H1 (cell line): ENCODE data around the gene BAZ2B. TPM values are rescaled to one million over a fixed set of nuclear protein-coding genes. Genes with fewer than 3 reads are reported as not detected.

Source experiments
- CTCF ChIA-PET: fragments of 300-600 bp; sonication (Branson Sonifier 250); formaldehyde crosslinking; loops from one replicate; lab custom pipeline; 2021; ENCODE audit not compliant: partially characterized antibody; lab: Charles Lee
- POLR2A ChIA-PET: fragments of 300-600 bp; sonication (Branson Sonifier 250); formaldehyde crosslinking; loops from one replicate; lab custom pipeline; 2021; ENCODE audit warnings: inconsistent platforms; ENCODE audit not compliant: partially characterized antibody; lab: Charles Lee
- DNase-seq, 2 experiments: peaks; one replicate each; pipeline versions ENCODE4 v3.0.0 to v3.0.0-alpha.2; 2010 to 2022; ENCODE audit warnings: low spot score in 2 of 2, low read depth in 1 of 2, mixed read lengths in 1 of 2
- FAIRE-seq: peaks from 2 replicates; lab custom pipeline; 2011; peaks lifted over from hg19 to GRCh38; lab: Jason Lieb, UNC
- H2AFZ ChIP-seq: 2 replicates; pipeline ENCODE4 v1.8.1; 2012; ENCODE audit warnings: low read length, inconsistent platforms
- H2AK5ac ChIP-seq: 2 replicates; pipeline ENCODE4 v1.6.1; 2013; ENCODE audit warnings: low read depth, low read length
- H2BK120ac ChIP-seq: replicated peaks from 2 replicates; pipeline ENCODE3; 2013; ENCODE audit warnings: low read depth, low read length, inconsistent platforms
- H2BK12ac ChIP-seq: 2 replicates; pipeline ENCODE4 v1.6.1; 2013; ENCODE audit warnings: low read depth, low read length
- H2BK15ac ChIP-seq: 2 replicates; pipeline ENCODE4 v1.6.1; 2013; ENCODE audit warnings: low read length
- H2BK20ac ChIP-seq: 2 replicates; pipeline ENCODE4 v1.6.1; 2013; ENCODE audit warnings: low read length
- H2BK5ac ChIP-seq: 2 replicates; pipeline ENCODE4 v1.6.1; 2013; ENCODE audit warnings: low read depth, low read length
- H3K14ac ChIP-seq: 2 replicates; pipeline ENCODE4 v1.6.1; 2013; ENCODE audit warnings: inconsistent platforms; ENCODE audit not compliant: insufficient read length
- H3K18ac ChIP-seq: 2 replicates; pipeline ENCODE4 v1.6.1; 2013; ENCODE audit warnings: low read length; ENCODE audit errors: extremely low read depth
- H3K23ac ChIP-seq: 2 replicates; pipeline ENCODE4 v1.6.1; 2013; ENCODE audit warnings: inconsistent platforms; ENCODE audit not compliant: insufficient read length
- H3K23me2 ChIP-seq: 2 replicates; pipeline ENCODE4 v1.6.1; 2013; ENCODE audit warnings: low read depth, low read length
- H3K27ac ChIP-seq: 2 replicates; pipeline ENCODE4 v1.6.1; 2011; ENCODE audit warnings: low read depth, low read length, inconsistent platforms
- H3K27me3 ChIP-seq, 4 experiments: replicated peaks in 1 of 4; 1 replicate in 1 of 4; 2 replicates in 3 of 4; pipeline versions ENCODE4 v1.6.1 to v1.8.1; 2011 to 2013; ENCODE audit warnings: low read length in 3 of 4, mild to moderate bottlenecking in 3 of 4, inconsistent platforms in 2 of 4, mixed read lengths in 2 of 4, moderate library complexity in 1 of 4; ENCODE audit not compliant: control insufficient read depth in 3 of 4, insufficient read depth in 3 of 4; ENCODE audit errors: extremely low read depth in 1 of 4
- H3K36me3 ChIP-seq, 4 experiments: 2 replicates each; pipeline versions ENCODE4 v1.6.1 to v1.8.1; 2011 to 2013; ENCODE audit warnings: mild to moderate bottlenecking in 4 of 4, low read length in 3 of 4, moderate library complexity in 2 of 4, control low read depth in 1 of 4, inconsistent platforms in 1 of 4; ENCODE audit not compliant: insufficient read depth in 4 of 4, control insufficient read depth in 2 of 4
- H3K4ac ChIP-seq: replicated peaks from 2 replicates; pipeline ENCODE3; 2013; ENCODE audit warnings: low read length, low read depth, mixed read lengths, inconsistent platforms; ENCODE audit not compliant: insufficient read length
- H3K4me1 ChIP-seq, 4 experiments: replicated peaks in 1 of 4; 1 replicate in 1 of 4; 2 replicates in 3 of 4; pipeline versions ENCODE4 v1.6.1 to v1.8.1; 2011 to 2013; ENCODE audit warnings: low read length in 3 of 4, inconsistent platforms in 2 of 4, mixed read lengths in 1 of 4; ENCODE audit not compliant: insufficient read depth in 4 of 4, control insufficient read depth in 3 of 4
- H3K4me2 ChIP-seq, 2 experiments: 2 replicates each; pipeline versions ENCODE4 v1.6.1 to v1.8.1; 2011 to 2013; ENCODE audit warnings: low read depth in 2 of 2, low read length in 2 of 2, control low read depth in 1 of 2, inconsistent platforms in 1 of 2, mild to moderate bottlenecking in 1 of 2; ENCODE audit not compliant: insufficient read depth in 1 of 2
- H3K4me3 ChIP-seq, 4 experiments: fragments of 200-600, 300-600 bp in 1 of 4; sonication (generic), shearing (Covaris generic), sonication (Bioruptor Twin) in 1 of 4; 2 replicates each; pipeline versions ENCODE4 v1.5.1 to v1.8.1; 2011 to 2016; ENCODE audit warnings: low read length in 4 of 4, low read depth in 3 of 4, control low read depth in 2 of 4, inconsistent platforms in 2 of 4, mild to moderate bottlenecking in 2 of 4, mixed read lengths in 1 of 4, moderate library complexity in 1 of 4; ENCODE audit not compliant: insufficient read depth in 2 of 4; ENCODE audit errors: extremely low read depth in 1 of 4
- H3K56ac ChIP-seq: replicated peaks from 2 replicates; pipeline ENCODE3; 2013; ENCODE audit warnings: low read depth, mild to moderate bottlenecking, mixed read lengths, low read length, inconsistent platforms; ENCODE audit not compliant: insufficient read length
- H3K79me1 ChIP-seq: 2 replicates; pipeline ENCODE4 v1.6.1; 2013; ENCODE audit warnings: low read depth, low read length, control low read depth
- H3K79me2 ChIP-seq, 2 experiments: 2 replicates each; pipeline versions ENCODE4 v1.6.1 to v1.8.1; 2012 to 2013; ENCODE audit warnings: low read length in 2 of 2, mild to moderate bottlenecking in 2 of 2, inconsistent platforms in 1 of 2; ENCODE audit not compliant: insufficient read depth in 2 of 2, control insufficient read depth in 1 of 2
- H3K9ac ChIP-seq, 4 experiments: replicated peaks in 1 of 4; 1 replicate in 1 of 4; 2 replicates in 3 of 4; pipeline versions ENCODE4 v1.6.1 to v1.8.1; 2011 to 2013; ENCODE audit warnings: low read depth in 3 of 4, low read length in 3 of 4, control low read depth in 2 of 4, mild to moderate bottlenecking in 2 of 4, moderate library complexity in 2 of 4, inconsistent platforms in 1 of 4; ENCODE audit errors: extremely low read depth in 1 of 4
- H3K9me3 ChIP-seq, 2 experiments: 2 replicates each; pipeline versions ENCODE4 v1.6.1 to v1.8.1; 2012 to 2013; ENCODE audit warnings: mild to moderate bottlenecking in 2 of 2, moderate library complexity in 2 of 2, control low read depth in 1 of 2, inconsistent platforms in 1 of 2, low read depth in 1 of 2, low read length in 1 of 2, mixed read lengths in 1 of 2; ENCODE audit not compliant: insufficient read depth in 2 of 2
- H4K20me1 ChIP-seq, 2 experiments: replicated peaks in 1 of 2; 2 replicates each; pipeline versions ENCODE3 to v1.8.1; 2011 to 2013; ENCODE audit warnings: inconsistent platforms in 2 of 2, low read length in 2 of 2, mild to moderate bottlenecking in 1 of 2; ENCODE audit not compliant: insufficient read depth in 2 of 2, control insufficient read depth in 1 of 2
- H4K5ac ChIP-seq: 2 replicates; pipeline ENCODE4 v1.6.1; 2013; ENCODE audit warnings: low read length, low read depth, mixed read lengths, inconsistent platforms; ENCODE audit not compliant: insufficient read length
- H4K8ac ChIP-seq: 2 replicates; pipeline ENCODE4 v1.8.0; 2013; ENCODE audit warnings: mild to moderate bottlenecking, moderate library complexity, low read length, inconsistent platforms; ENCODE audit not compliant: insufficient read depth; ENCODE audit errors: extremely low read depth
- H4K91ac ChIP-seq: replicated peaks from 2 replicates; pipeline ENCODE3; 2013; ENCODE audit warnings: low read length, mixed read lengths, inconsistent platforms; ENCODE audit not compliant: insufficient read length
- NRF1 ChIP-seq: IDR thresholded peaks from 2 replicates; pipeline ENCODE4 v1.6.1; 2011; ENCODE audit warnings: mild to moderate bottlenecking, low read depth, low read length, improper control_type of control experiment
- POLR2A ChIP-seq, 2 experiments: IDR thresholded peaks; 1 replicate in 1 of 2; 2 replicates in 1 of 2; pipeline ENCODE4 v1.6.1; 2011; ENCODE audit warnings: low read depth in 2 of 2, low read length in 2 of 2, mild to moderate bottlenecking in 2 of 2; ENCODE audit errors: control extremely low read depth in 1 of 2
- SP4 ChIP-seq: IDR thresholded peaks from 2 replicates; pipeline ENCODE4 v1.6.1; 2012; ENCODE audit warnings: low read length, inconsistent platforms
- TAF7 ChIP-seq: optimal IDR thresholded peaks from 2 replicates; pipeline ENCODE3; 2011; ENCODE audit warnings: low read depth, mild to moderate bottlenecking, inconsistent platforms, low read length, moderate library complexity, borderline replicate concordance
- WGBS, 2 experiments: shearing (Covaris generic) in 1 of 2; methylation state at CpG; one replicate each; pipeline versions ENCODE4 v1.1.6 to v1.1.7; 2013 to 2015; ENCODE audit warnings: low lambda C conversion rate in 2 of 2, mixed read lengths in 2 of 2, inconsistent platforms in 1 of 2, low coverage in 1 of 2, missing lambda C conversion rate in 1 of 2; ENCODE audit not compliant: insufficient replicate concordance in 2 of 2, insufficient coverage in 1 of 2, insufficient read length in 1 of 2; ENCODE audit errors: extremely low coverage in 1 of 2, missing lambda C conversion rate in 1 of 2; 5-methylcytosine and 5-hydroxymethylcytosine counted together
- polyA plus RNA-seq, 7 experiments: library from polyadenylated mRNA; depleted of rRNA in 3 of 7; stranded (reverse) in 5 of 7; unstranded in 2 of 7; fragments of >200 nt in 5 of 7; fragments of 200-250 nt in 2 of 7; gene quantifications; 1 replicate in 5 of 7; 2 replicates in 1 of 7; 4 replicates in 1 of 7; pipeline versions ENCODE4 v1.2.1 to v1.2.3, GENCODE V29; 2011 to 2013; ENCODE audit warnings: missing spikeins in 2 of 7, mixed read lengths in 2 of 7
- total RNA-seq: library from RNA; stranded (reverse); fragmentation: NEBNext Ultra II Directional; extraction: Animal tissue kit (Norgen Biotek cat#: 25700); gene quantifications from 2 replicates; pipeline ENCODE4 v1.2.1, GENCODE V29; 2021

Gene BAZ2B
- total and polyA plus RNA-seq, 2 of the 8 experiments (the other 6 are each of a cell fraction or from before 2014, with no cell fraction given) = 15.2 to 46.3 TPM

GRCh38 chr2:159609811-159610549, 6.4 kb downstream of the BAZ2B start:
- TF ChIP-seq POLR2A (IDR thresholded peaks at IDR 0.05; ENCODE audit: control extremely low read depth in 1 of 2, low read depth in 2 of 2, low read length in 2 of 2) = peak in 1 of 2 experiments; percentile 22; a peak in 1 of 3 replicates
- no peak for TF ChIP-seq TAF7
- TF ChIP-seq SP4 = no peak
- TF ChIP-seq NRF1 = no peak
- WGBS, 2 experiments = 71% methylated on average over 4 of the region's 4 CpGs; no CpG with 5 or more reads in 1 of the 2 experiments
- FAIRE-seq (peak; percentile 58), DNase-seq (no peak)
- Histone ChIP-seq H4K91ac (no peak overlapping the region), H2BK120ac (no peak overlapping the region), H3K56ac (no peak overlapping the region), H3K23me2 (no peaks in the 10 kb centered on the region), H3K9ac (no peak overlapping the region), H2BK5ac (no peak overlapping the region), H3K14ac (no peak overlapping the region), H3K9me3 (no peaks in the 10 kb centered on the region), H4K5ac (no peak overlapping the region), H3K4me2 (peak overlapping the region in 1 of 2 experiments; percentile 29; a peak in 2 of 4 replicates), H3K36me3 (no peaks in the 10 kb centered on the region), H3K27ac (no peak overlapping the region), H2AFZ (no peak overlapping the region), H2BK15ac (no peak overlapping the region), H3K4me3 (peak overlapping the region in 1 of 4 experiments; percentile 4; a peak in 1 of 8 replicates), H3K27me3 (no peaks in the 10 kb centered on the region), H3K4me1 (peaks cover 0 to 22% (median 7%) of the 10 kb centered on the region in 4 experiments; a peak in 4 of 7 replicates), H3K79me2 (peaks cover 10 to 98% of the 10 kb centered on the region in 2 experiments; a peak in 3 of 4 replicates), H2BK12ac (no peak overlapping the region), H3K18ac (no peak overlapping the region), H2BK20ac (no peak overlapping the region), H3K4ac (no peak overlapping the region), H4K8ac (no peak overlapping the region), H3K79me1 (peaks cover 2% of the 10 kb centered on the region; the same call in 1 of the 2 replicates), H4K20me1 (no peaks in the 10 kb centered on the region), H2AK5ac (no peak overlapping the region), H3K23ac (no peak overlapping the region)
- POLR2A ChIA-PET = interaction anchor here (0.5 to 2.2 kb wide), 5 partner anchors 9 to 102 kb away, joined by 3 to 11 read pairs (median 4); partner anchors contain the start of gene MARCHF7
- CTCF ChIA-PET = interaction anchor here (0.7 to 1.6 kb wide), 4 partner anchors 8 to 24 kb away, joined by 3 to 4 read pairs (median 3); no protein-coding TSS in a partner anchor
